Endodermal cell (in vitro differentiated cells): ENCODE data around the gene CLEC4F. TPM values are rescaled to one million over a fixed set of nuclear protein-coding genes. Genes with fewer than 3 reads are reported as not detected.
A peak's percentile ranks its signal among the peaks of the same experiment; 100 is the strongest.

Source experiments
- DNase-seq: peaks from one replicate; pipeline ENCODE4 v3.0.0-alpha.2; 2017
- H3K27ac ChIP-seq: 2 replicates; pipeline ENCODE4 v1.5.1; 2013; ENCODE audit warnings: mild to moderate bottlenecking, low read depth, low read length, moderate library complexity
- H3K27me3 ChIP-seq: 2 replicates; pipeline ENCODE4 v1.6.1; 2013; ENCODE audit warnings: mild to moderate bottlenecking, low read length, moderate library complexity; ENCODE audit not compliant: insufficient read depth, control insufficient read depth, poor library complexity, severe bottlenecking
- H3K36me3 ChIP-seq: 2 replicates; pipeline ENCODE4 v1.7.0; 2013; ENCODE audit warnings: mild to moderate bottlenecking, low read length, moderate library complexity; ENCODE audit not compliant: control insufficient read depth, insufficient read depth
- H3K4me1 ChIP-seq: one replicate; pipeline ENCODE4 v1.7.0; 2013; ENCODE audit warnings: low read length; ENCODE audit not compliant: control insufficient read depth, insufficient read depth
- H3K4me3 ChIP-seq: 2 replicates; pipeline ENCODE4 v1.5.1; 2013; ENCODE audit warnings: mild to moderate bottlenecking, low read length, moderate library complexity
- H3K9ac ChIP-seq: 2 replicates; pipeline ENCODE4 v1.6.1; 2013; ENCODE audit warnings: mild to moderate bottlenecking, low read length, moderate library complexity; ENCODE audit not compliant: poor library complexity, severe bottlenecking; ENCODE audit errors: extremely low read depth
- H3K9me3 ChIP-seq: 2 replicates; pipeline ENCODE4 v1.6.1; 2013; ENCODE audit warnings: mild to moderate bottlenecking, low read length, moderate library complexity; ENCODE audit not compliant: control insufficient read depth
- H3K27ac Mint-ChIP-seq: 2 replicates; pipeline ENCODE4 v1.8.0; 2020; ENCODE audit warnings: mixed read lengths
- H3K27me3 Mint-ChIP-seq: 2 replicates; pipeline ENCODE4 v1.8.0; 2021; ENCODE audit warnings: mild to moderate bottlenecking, mixed read lengths; ENCODE audit not compliant: insufficient read depth
- H3K36me3 Mint-ChIP-seq: 2 replicates; pipeline ENCODE4 v1.8.0; 2020; ENCODE audit warnings: low read depth, mixed read lengths
- H3K4me1 Mint-ChIP-seq: 2 replicates; pipeline ENCODE4 v1.8.0; 2020; ENCODE audit warnings: mixed read lengths
- H3K4me3 Mint-ChIP-seq: 2 replicates; pipeline ENCODE4 v1.8.0; 2020; ENCODE audit warnings: mild to moderate bottlenecking, moderate library complexity, mixed read lengths
- H3K9me3 Mint-ChIP-seq: 2 replicates; pipeline ENCODE4 v1.8.0; 2020; ENCODE audit warnings: mild to moderate bottlenecking, mixed read lengths
- WGBS, 2 experiments: methylation state at CpG; one replicate each; pipeline versions ENCODE4 v1.1.5 to v1.1.7; 2013; ENCODE audit warnings: missing lambda C conversion rate in 2 of 2, mixed read lengths in 1 of 2; ENCODE audit not compliant: insufficient coverage in 1 of 2, insufficient read length in 1 of 2; 5-methylcytosine and 5-hydroxymethylcytosine counted together
- total RNA-seq, 2 donors: library from RNA; stranded (reverse); fragmentation: NEBNext Ultra II Directional in 1 of 2; extraction: Animal tissue kit (Norgen Biotek cat#: 25700) in 1 of 2; gene quantifications; 2 replicates in 1 of 2; 3 replicates in 1 of 2; pipeline ENCODE4 v1.2.1, GENCODE V29; 2021
- TF ChIP-seq, protein P1 (sequence below): fragments of 200-600 bp; sonication (generic); conservative IDR thresholded peaks from 2 replicates; pipeline ENCODE4 v1.5.0; 2021; ENCODE audit warnings: antibody characterized with exemption, mild to moderate bottlenecking

CLEC4F gene
- total RNA-seq, 2 donors from 2014 or later = not detected

DNA sequence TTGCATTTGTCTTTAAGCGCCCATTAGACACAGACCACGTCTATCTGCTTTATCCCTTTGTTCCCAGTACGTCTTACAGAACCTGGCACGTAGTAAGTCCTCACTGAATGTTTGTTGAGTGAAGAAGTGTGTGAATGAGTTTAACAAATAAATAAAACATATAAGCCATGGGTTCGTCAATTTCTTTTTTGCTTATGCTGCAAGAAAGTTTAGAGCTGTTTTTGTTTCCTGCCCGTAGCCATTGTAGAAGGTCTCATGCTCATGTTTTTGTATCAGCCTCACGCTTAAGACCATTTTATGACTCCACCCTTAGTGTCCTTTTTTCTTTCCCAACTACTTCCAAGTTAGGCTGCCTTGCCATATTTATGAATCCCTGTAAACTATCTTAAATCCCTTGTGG, 54.9 kb downstream of the CLEC4F start:
- Mint-ChIP-seq H3K27me3 (peaks cover 14% of the 10 kb centered on the region), H3K4me1 (peaks cover 20% of the 10 kb centered on the region), H3K9me3 (no peaks in the 10 kb centered on the region), H3K27ac (peak overlapping the region; percentile 6), H3K36me3 (no peaks in the 10 kb centered on the region), H3K4me3 (no peak overlapping the region)
- Histone ChIP-seq H3K36me3 (no peaks in the 10 kb centered on the region), H3K9ac (no peak overlapping the region), H3K9me3 (no peaks in the 10 kb centered on the region), H3K27ac (no peak overlapping the region), H3K27me3 (peaks cover 27% of the 10 kb centered on the region), H3K4me3 (no peak overlapping the region), H3K4me1 (no peaks in the 10 kb centered on the region)
- no peak for DNase-seq
- TF ChIP-seq, protein P1, sequence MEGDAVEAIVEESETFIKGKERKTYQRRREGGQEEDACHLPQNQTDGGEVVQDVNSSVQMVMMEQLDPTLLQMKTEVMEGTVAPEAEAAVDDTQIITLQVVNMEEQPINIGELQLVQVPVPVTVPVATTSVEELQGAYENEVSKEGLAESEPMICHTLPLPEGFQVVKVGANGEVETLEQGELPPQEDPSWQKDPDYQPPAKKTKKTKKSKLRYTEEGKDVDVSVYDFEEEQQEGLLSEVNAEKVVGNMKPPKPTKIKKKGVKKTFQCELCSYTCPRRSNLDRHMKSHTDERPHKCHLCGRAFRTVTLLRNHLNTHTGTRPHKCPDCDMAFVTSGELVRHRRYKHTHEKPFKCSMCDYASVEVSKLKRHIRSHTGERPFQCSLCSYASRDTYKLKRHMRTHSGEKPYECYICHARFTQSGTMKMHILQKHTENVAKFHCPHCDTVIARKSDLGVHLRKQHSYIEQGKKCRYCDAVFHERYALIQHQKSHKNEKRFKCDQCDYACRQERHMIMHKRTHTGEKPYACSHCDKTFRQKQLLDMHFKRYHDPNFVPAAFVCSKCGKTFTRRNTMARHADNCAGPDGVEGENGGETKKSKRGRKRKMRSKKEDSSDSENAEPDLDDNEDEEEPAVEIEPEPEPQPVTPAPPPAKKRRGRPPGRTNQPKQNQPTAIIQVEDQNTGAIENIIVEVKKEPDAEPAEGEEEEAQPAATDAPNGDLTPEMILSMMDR = no peak
- 94 to 97% methylated on average over 3 to 7 of the region's 7 CpGs for WGBS, 2 experiments

DNA sequence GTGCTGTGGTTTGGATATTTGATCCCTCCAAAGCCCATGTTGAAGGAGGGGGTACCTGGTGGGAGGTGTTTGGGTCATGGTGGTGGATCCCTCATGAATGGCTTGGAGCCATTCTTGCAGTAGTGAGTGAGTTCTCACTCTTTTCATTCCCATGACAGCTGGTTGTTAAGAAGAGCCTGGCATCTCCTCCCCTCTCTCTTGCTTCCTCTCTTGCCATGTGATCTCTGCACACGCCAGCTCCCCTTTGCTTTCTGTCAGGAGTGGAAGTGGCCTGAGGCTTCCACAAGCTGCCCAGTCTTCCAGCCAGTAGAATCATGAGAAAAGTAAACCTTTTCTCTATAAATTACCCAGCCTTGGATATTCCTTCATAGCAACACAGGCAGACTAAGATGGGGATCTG, 61.0 kb downstream of the CLEC4F start:
- TF ChIP-seq, protein P1 = no peak
- Mint-ChIP-seq H3K4me3 (no peak overlapping the region), H3K27me3 (peaks cover 21% of the 10 kb centered on the region), H3K9me3 (no peaks in the 10 kb centered on the region), H3K27ac (peak overlapping the region; percentile 37), H3K36me3 (no peaks in the 10 kb centered on the region), H3K4me1 (peaks cover 3% of the 10 kb centered on the region)
- Histone ChIP-seq H3K27ac (peak overlapping the region; percentile 49), H3K27me3 (no peaks in the 10 kb centered on the region), H3K9me3 (no peaks in the 10 kb centered on the region), H3K4me3 (no peak overlapping the region), H3K36me3 (no peaks in the 10 kb centered on the region), H3K9ac (no peak overlapping the region), H3K4me1 (no peaks in the 10 kb centered on the region)
- DNase-seq = no peak
- WGBS, 2 experiments = 91 to 100% methylated on average over 1 of the region's 1 CpG

Other genes starting within 250 kb of the CLEC4F start
- 10 to 100 TPM; 14.8 to 53.0 TPM for gene ADD2, start 52.4 kb downstream of the CLEC4F start, total RNA-seq
- not detected for gene FIGLA, start 30.0 kb downstream of the CLEC4F start, total RNA-seq
- gene CD207, start 15.2 kb upstream of the CLEC4F start, total RNA-seq = not detected
- gene VAX2, start 80.0 kb upstream of the CLEC4F start, total RNA-seq = under 1 TPM; 0.24 to 0.40 TPM
- gene ATP6V1B1, start 115.3 kb upstream of the CLEC4F start, total RNA-seq = not detected
- gene ANKRD53, start 158.0 kb upstream of the CLEC4F start, total RNA-seq = under 1 TPM; 0.24 to 0.97 TPM
- gene TEX261, start 174.3 kb upstream of the CLEC4F start, total RNA-seq = 10 to 100 TPM; 13.3 to 19.9 TPM
- gene NAGK, start 248.0 kb upstream of the CLEC4F start, total RNA-seq = 10 to 100 TPM; 72.6 to 80.8 TPM